ENCODE data around the gene RAB44.

Gene RAB44

DNA sequence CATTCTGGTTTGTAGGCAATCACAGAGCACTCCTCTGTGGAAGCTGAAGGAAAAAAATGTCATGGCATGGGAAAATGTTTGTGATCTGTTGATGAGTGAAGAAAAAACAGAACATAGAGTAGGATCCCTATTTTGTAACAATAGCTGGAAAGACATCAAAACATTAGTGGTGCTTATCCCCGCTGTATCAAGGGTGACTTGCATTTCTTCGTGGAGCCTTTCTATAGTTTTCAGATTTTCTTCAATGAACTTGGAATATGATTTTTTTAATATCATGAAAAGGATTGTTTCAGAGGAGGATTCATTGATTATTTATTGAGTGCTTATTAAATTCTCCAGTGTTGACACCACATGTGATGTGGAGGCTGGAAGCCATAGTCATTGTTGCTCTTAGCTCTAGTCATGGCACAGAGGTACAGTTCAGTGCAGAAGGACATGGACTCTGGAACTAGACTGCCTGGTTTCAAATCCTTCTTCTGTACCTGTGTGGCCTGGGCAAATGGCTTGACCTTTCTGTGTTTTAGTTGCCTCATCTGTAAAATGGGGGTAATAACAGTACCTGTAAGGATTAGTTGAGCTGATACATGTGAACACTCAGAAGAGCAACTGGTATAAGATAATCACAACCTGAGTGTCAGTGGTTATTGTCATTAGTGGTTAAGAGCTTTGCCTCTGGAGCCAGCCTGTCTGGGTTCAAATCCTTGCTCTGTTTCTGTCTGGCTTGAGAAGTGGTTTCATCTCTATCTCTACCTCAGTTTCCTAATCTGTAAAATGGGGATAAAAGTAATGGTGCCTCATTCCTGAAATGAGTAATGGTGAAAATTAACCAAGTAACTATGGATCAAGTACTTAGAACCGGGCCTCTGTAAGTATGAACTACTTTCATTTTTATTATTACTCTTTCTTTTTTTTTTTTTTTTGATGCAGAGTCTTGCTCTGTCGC lies 33.9 kb upstream of the RAB44 start:
- H3K4me1 Mint-ChIP-seq: peaks cover 17% of the 10 kb centered on the region
- no peak for DNase-seq
- H3K9me3 Mint-ChIP-seq: no peaks in the 10 kb centered on the region
- H3K36me3 Mint-ChIP-seq (ENCODE audit: low read depth): no peaks in the 10 kb centered on the region
- ATAC-seq: no peak
- no peak overlapping the region for H3K27ac Mint-ChIP-seq
- H3K27me3 Mint-ChIP-seq: peaks cover 18% of the 10 kb centered on the region
- H3K4me3 Mint-ChIP-seq: no peak overlapping the region

- Mint-ChIP-seq H3K27ac (no peak overlapping the region), H3K36me3 (ENCODE audit: low read depth) (no peaks in the 10 kb centered on the region), H3K27me3 (peaks cover 6% of the 10 kb centered on the region), H3K9me3 (no peaks in the 10 kb centered on the region), H3K4me3 (no peak overlapping the region), H3K4me1 (peaks cover 17% of the 10 kb centered on the region)
- no peak for DNase-seq
- no peak for ATAC-seq
These were observed 32.4 kb upstream of the RAB44 start for GRCh38 chr6:36665180-36665579.

DNA sequence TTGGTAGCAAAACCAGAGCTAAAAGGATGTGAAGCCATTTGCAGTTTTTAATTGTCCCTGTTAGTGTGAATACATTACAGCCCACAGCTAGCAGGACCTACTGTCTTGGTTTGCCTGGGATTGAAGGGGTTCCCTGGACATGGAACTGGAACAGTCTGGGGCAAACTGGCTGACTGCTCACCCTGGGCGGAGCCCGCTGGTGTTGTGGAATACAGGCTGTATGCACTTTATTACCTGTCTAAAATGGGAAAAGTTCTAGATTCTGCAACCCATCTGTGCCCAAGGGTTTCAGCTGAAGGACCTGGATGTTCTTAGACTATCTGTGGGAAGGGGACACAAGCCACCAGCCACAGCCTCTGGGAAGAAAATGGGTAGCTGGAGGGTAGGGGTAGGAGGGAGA lies 31.3 kb upstream of the RAB44 start:
- H3K4me1 Mint-ChIP-seq: peaks cover 17% of the 10 kb centered on the region
- H3K4me3 Mint-ChIP-seq: no peak overlapping the region
- peaks cover 6% of the 10 kb centered on the region for H3K27me3 Mint-ChIP-seq
- H3K36me3 Mint-ChIP-seq (ENCODE audit: low read depth): no peaks in the 10 kb centered on the region
- H3K27ac Mint-ChIP-seq: no peak overlapping the region
- no peaks in the 10 kb centered on the region for H3K9me3 Mint-ChIP-seq
- ATAC-seq (no peak), DNase-seq (no peak)

- Mint-ChIP-seq H3K27me3 (peaks cover 6% of the 10 kb centered on the region), H3K36me3 (ENCODE audit: low read depth) (no peaks in the 10 kb centered on the region), H3K27ac (no peak overlapping the region), H3K4me3 (no peak overlapping the region), H3K4me1 (peaks cover 17% of the 10 kb centered on the region), H3K9me3 (no peaks in the 10 kb centered on the region)
- ATAC-seq (no peak), DNase-seq (no peak)
These were observed 30.6 kb upstream of the RAB44 start for GRCh38 chr6:36666826-36667591.

DNA sequence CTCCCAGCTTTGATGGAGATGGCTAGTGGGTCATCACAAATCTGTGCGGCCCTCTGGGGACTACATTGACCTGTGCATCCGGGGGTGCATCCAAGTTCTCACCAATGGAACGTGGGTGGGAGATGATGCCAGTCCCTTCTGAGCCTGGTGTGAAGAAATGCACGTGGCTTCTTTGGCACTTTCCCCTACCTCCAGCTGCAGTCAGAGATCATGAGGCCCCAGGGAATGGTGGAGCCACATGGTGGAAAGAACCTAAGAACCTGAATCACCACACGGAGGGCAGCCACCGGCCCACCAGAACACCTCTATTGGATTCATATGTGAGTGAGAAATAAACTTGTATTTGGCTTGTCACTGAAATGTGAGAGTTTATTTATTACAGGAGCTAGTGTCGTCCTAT lies 29.0 kb upstream of the RAB44 start:
- H3K4me1 Mint-ChIP-seq: peaks cover 5% of the 10 kb centered on the region
- no peaks in the 10 kb centered on the region for H3K9me3 Mint-ChIP-seq
- DNase-seq (no peak), ATAC-seq (no peak)
- H3K36me3 Mint-ChIP-seq (ENCODE audit: low read depth): no peaks in the 10 kb centered on the region
- no peak overlapping the region for H3K4me3 Mint-ChIP-seq
- no peaks in the 10 kb centered on the region for H3K27me3 Mint-ChIP-seq
- H3K27ac Mint-ChIP-seq: no peak overlapping the region

DNA sequence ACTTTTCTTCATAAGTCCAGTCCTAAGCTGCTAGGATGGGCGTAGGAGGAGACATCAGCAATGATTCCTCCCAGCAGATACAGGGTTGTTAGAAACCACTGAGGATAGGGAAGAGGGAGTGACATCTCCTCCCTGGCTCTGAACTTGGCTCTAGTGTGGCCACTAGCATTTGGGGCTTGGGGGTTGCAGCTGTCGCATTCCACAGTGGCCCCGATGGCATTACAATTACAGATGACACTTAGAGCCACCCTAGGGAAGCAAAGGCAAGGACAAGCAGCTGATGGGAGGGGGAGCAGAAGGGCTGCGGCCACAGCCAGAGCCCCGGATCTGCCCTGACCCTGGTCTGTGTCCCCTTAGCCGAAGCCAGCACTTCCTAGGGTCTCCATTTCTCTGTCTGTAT lies 28.6 kb upstream of the RAB44 start:
- no peaks in the 10 kb centered on the region for H3K36me3 Mint-ChIP-seq (ENCODE audit: low read depth)
- no peak overlapping the region for H3K4me3 Mint-ChIP-seq
- no peaks in the 10 kb centered on the region for H3K27me3 Mint-ChIP-seq
- H3K27ac Mint-ChIP-seq: no peak overlapping the region
- ATAC-seq (no peak), DNase-seq (no peak)
- no peaks in the 10 kb centered on the region for H3K9me3 Mint-ChIP-seq
- peaks cover 4% of the 10 kb centered on the region for H3K4me1 Mint-ChIP-seq

DNA sequence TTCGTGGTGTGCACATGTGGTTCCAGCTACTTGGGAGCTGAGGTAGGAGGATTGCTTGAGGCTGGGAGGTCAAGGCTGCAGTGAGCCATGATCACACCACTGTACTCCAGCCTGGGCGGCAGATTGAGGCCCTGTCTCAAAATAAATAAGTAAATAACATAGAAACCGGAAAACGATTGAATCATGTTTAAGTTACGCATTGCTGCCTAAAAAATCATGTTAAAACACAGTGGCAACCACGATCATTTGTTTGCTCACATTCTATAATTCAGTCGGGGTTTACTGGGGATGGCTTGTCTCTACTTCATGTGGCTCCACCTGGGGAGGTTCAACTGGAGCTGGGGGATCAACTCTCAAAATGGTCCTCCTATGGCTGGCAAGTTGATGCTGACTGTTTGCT lies 27.4 kb upstream of the RAB44 start:
- DNase-seq (no peak), ATAC-seq (no peak)
- Mint-ChIP-seq H3K4me3 (no peak overlapping the region), H3K27me3 (no peaks in the 10 kb centered on the region), H3K4me1 (no peaks in the 10 kb centered on the region), H3K27ac (no peak overlapping the region), H3K9me3 (no peaks in the 10 kb centered on the region), H3K36me3 (ENCODE audit: low read depth) (no peaks in the 10 kb centered on the region)

GRCh38 chr6:36671687-36672375 lies 25.8 kb upstream of the RAB44 start:
- Mint-ChIP-seq H3K4me1 (peaks cover 11% of the 10 kb centered on the region), H3K27ac (no peak overlapping the region), H3K9me3 (no peaks in the 10 kb centered on the region), H3K4me3 (no peak overlapping the region), H3K36me3 (ENCODE audit: low read depth) (no peaks in the 10 kb centered on the region), H3K27me3 (no peaks in the 10 kb centered on the region)
- ATAC-seq: no peak
- DNase-seq: no peak

- Mint-ChIP-seq H3K27ac (no peak overlapping the region), H3K9me3 (no peaks in the 10 kb centered on the region), H3K4me3 (no peak overlapping the region), H3K36me3 (ENCODE audit: low read depth) (peaks cover 2% of the 10 kb centered on the region), H3K27me3 (peaks cover 12% of the 10 kb centered on the region), H3K4me1 (peaks cover 29% of the 10 kb centered on the region)
- ATAC-seq (no peak), DNase-seq (no peak)
These were observed 23.7 kb upstream of the RAB44 start for GRCh38 chr6:36673882-36674281.

- Mint-ChIP-seq H3K9me3 (no peaks in the 10 kb centered on the region), H3K27ac (no peak overlapping the region), H3K27me3 (peaks cover 12% of the 10 kb centered on the region), H3K4me3 (no peak overlapping the region), H3K36me3 (ENCODE audit: low read depth) (peaks cover 2% of the 10 kb centered on the region), H3K4me1 (peaks cover 31% of the 10 kb centered on the region)
- ATAC-seq: no peak
- DNase-seq: no peak
These were observed 22.7 kb upstream of the RAB44 start for GRCh38 chr6:36674942-36675341.

- H3K27me3 Mint-ChIP-seq: peaks cover 14% of the 10 kb centered on the region
- H3K36me3 Mint-ChIP-seq (ENCODE audit: low read depth): peaks cover 4% of the 10 kb centered on the region
- peak overlapping the region; percentile 37 for H3K4me3 Mint-ChIP-seq
- DNase-seq: no peak
- peak overlapping the region; percentile 29 for H3K27ac Mint-ChIP-seq
- H3K4me1 Mint-ChIP-seq: peaks cover 44% of the 10 kb centered on the region
- ATAC-seq: no peak
- no peaks in the 10 kb centered on the region for H3K9me3 Mint-ChIP-seq
These were observed 21.2 kb upstream of the RAB44 start for GRCh38 chr6:36676141-36677058.

DNA sequence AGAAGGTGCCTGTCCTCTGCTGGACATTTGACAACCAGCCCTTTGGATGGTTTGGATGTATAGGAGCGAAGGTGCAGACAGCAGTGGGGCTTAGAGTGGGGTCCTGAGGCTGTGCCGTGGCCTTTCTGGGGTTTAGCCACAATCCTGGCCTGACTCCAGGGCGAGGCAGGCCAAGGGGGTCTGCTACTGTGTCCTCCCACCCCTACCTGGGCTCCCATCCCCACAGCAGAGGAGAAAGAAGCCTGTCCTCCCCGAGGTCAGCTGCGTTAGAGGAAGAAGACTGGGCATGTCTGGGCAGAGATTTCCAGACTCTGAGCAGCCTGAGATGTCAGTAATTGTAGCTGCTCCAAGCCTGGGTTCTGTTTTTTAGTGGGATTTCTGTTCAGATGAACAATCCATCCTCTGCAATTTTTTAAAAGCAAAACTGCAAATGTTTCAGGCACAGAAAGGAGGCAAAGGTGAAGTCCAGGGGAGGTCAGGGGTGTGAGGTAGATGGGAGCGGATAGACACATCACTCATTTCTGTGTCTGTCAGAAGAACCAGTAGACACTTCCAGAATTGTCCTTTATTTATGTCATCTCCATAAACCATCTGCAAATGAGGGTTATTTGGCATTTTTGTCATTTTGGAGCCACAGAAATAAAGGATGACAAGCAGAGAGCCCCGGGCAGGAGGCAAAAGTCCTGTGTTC lies 20.4 kb upstream of the RAB44 start:
- no peaks in the 10 kb centered on the region for H3K9me3 Mint-ChIP-seq
- peaks cover 14% of the 10 kb centered on the region for H3K27me3 Mint-ChIP-seq
- H3K4me1 Mint-ChIP-seq: peaks cover 48% of the 10 kb centered on the region
- DNase-seq (no peak), ATAC-seq (no peak)
- H3K36me3 Mint-ChIP-seq (ENCODE audit: low read depth): peaks cover 4% of the 10 kb centered on the region
- H3K4me3 Mint-ChIP-seq: peak overlapping the region; percentile 91
- no peak overlapping the region for H3K27ac Mint-ChIP-seq

DNA sequence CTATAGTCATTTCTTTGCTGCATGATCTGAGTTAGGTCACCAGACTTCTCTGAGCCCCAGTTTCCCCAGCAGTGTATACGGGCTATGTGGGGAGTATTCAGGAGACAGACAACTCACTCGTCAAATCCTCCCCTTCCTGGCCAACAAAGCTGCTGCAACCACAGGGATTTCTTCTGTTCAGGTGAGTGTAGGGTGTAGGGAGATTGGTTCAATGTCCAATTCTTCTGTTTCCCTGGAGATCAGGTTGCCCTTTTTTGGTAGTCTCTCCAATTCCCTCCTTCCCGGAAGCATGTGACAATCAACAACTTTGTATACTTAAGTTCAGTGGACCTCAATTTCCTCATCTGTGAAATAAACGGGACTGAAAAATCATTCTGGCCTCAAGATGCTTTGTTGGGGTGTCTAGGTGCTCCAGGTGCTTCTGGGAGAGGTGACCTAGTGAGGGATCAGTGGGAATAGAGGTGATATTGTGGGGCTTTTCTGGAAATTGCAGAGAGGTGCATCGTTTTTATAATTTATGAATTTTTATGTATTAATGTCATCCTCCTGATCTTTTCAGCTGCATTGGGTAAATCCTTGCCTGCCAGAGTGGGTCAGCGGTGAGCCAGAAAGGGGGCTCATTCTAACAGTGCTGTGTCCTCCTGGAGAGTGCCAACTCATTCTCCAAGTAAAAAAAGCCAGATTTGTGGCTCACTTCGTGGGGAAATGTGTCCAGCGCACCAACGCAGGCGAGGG lies 19.7 kb upstream of the RAB44 start:
- H3K4me1 Mint-ChIP-seq: peaks cover 55% of the 10 kb centered on the region
- peak overlapping the region; percentile 34 for H3K27ac Mint-ChIP-seq
- DNase-seq (no peak), ATAC-seq (no peak)
- H3K27me3 Mint-ChIP-seq: peaks cover 14% of the 10 kb centered on the region
- H3K9me3 Mint-ChIP-seq: no peaks in the 10 kb centered on the region
- peaks cover 4% of the 10 kb centered on the region for H3K36me3 Mint-ChIP-seq (ENCODE audit: low read depth)
- H3K4me3 Mint-ChIP-seq: peak overlapping the region; percentile 91
